Urinary bladder (tissue), 4 donors: ENCODE results near the gene BANP. TPM values are rescaled to one million over a fixed set of nuclear protein-coding genes. Genes with fewer than 3 reads are reported as not detected.

ENCODE experiments used
- DNase-seq: peaks from one replicate; pipeline ENCODE4 v3.0.0-alpha.2; 2015; ENCODE audit errors: extremely low spot score
- H3K27ac ChIP-seq: one replicate; pipeline ENCODE4 v1.5.1; 2013; ENCODE audit warnings: low read depth, mild to moderate bottlenecking, moderate library complexity
- H3K36me3 ChIP-seq: one replicate; pipeline ENCODE4 v1.6.1; 2013; ENCODE audit warnings: mild to moderate bottlenecking, moderate library complexity; ENCODE audit not compliant: insufficient read depth
- H3K4me1 ChIP-seq: one replicate; pipeline ENCODE4 v1.6.1; 2013; ENCODE audit warnings: mild to moderate bottlenecking, moderate library complexity; ENCODE audit not compliant: insufficient read depth
- H3K4me3 ChIP-seq: one replicate; pipeline ENCODE4 v1.5.1; 2013; ENCODE audit warnings: low read depth, low read length
- WGBS: extraction: QIAGEN DNeasy Blood & Tissue Kit; methylation state at CpG from one replicate; pipeline ENCODE4 v1.1.7; 2013; 5-methylcytosine and 5-hydroxymethylcytosine counted together
- polyA plus RNA-seq: library from polyadenylated mRNA; stranded (reverse); fragments of 200-250 nt; gene quantifications from one replicate; pipeline ENCODE4 v1.2.3, GENCODE V29; 2013
- total RNA-seq: library from RNA; depleted of rRNA; stranded (reverse); fragments of >200 nt; gene quantifications from one replicate; pipeline ENCODE4 v1.2.3, GENCODE V29; 2014
- donor health status: healthy with polysubstance abuse.
- donor health status: healthy.

BANP gene
- total and polyA plus RNA-seq, 2 donors = 13.8 to 36.6 TPM

GRCh38 chr16:88055356-88055755 lies 104.1 kb downstream of the BANP start:
- DNase-seq = no peak
- Histone ChIP-seq H3K4me1 (no peaks in the 10 kb centered on the region), H3K27ac (no peak overlapping the region), H3K4me3 (no peak overlapping the region), H3K36me3 (no peaks in the 10 kb centered on the region)
- WGBS = 88% methylated on average over 7 of the region's 7 CpGs

GRCh38 chr16:88056212-88056611 lies 105.0 kb downstream of the BANP start:
- H3K36me3 ChIP-seq = no peaks in the 10 kb centered on the region
- no peak overlapping the region for H3K27ac ChIP-seq
- H3K4me3 ChIP-seq = no peak overlapping the region
- H3K4me1 ChIP-seq = no peaks in the 10 kb centered on the region
- 85% methylated on average over 4 of the region's 4 CpGs for WGBS
- no peak for DNase-seq

GRCh38 chr16:88057656-88058055 lies 106.4 kb downstream of the BANP start:
- H3K36me3 ChIP-seq = no peaks in the 10 kb centered on the region
- H3K4me1 ChIP-seq = no peaks in the 10 kb centered on the region
- no peak for DNase-seq
- WGBS = 96% methylated on average over 26 of the region's 26 CpGs
- no peak overlapping the region for H3K27ac ChIP-seq
- no peak overlapping the region for H3K4me3 ChIP-seq

GRCh38 chr16:88058136-88058535 lies 106.9 kb downstream of the BANP start:
- WGBS = 89% methylated on average over 14 of the region's 14 CpGs
- H3K4me3 ChIP-seq = no peak overlapping the region
- no peaks in the 10 kb centered on the region for H3K4me1 ChIP-seq
- no peak for DNase-seq
- H3K36me3 ChIP-seq = no peaks in the 10 kb centered on the region
- no peak overlapping the region for H3K27ac ChIP-seq

GRCh38 chr16:88058817-88059216 lies 107.6 kb downstream of the BANP start:
- H3K4me1 ChIP-seq = no peaks in the 10 kb centered on the region
- WGBS = 83% methylated on average over 12 of the region's 12 CpGs
- no peak overlapping the region for H3K4me3 ChIP-seq
- DNase-seq = no peak
- H3K36me3 ChIP-seq = no peaks in the 10 kb centered on the region
- no peak overlapping the region for H3K27ac ChIP-seq

GRCh38 chr16:88059701-88060386 lies 108.6 kb downstream of the BANP start:
- H3K36me3 ChIP-seq = no peaks in the 10 kb centered on the region
- WGBS = 96% methylated on average over 27 of the region's 27 CpGs
- H3K27ac ChIP-seq = no peak overlapping the region
- H3K4me1 ChIP-seq = no peaks in the 10 kb centered on the region
- no peak for DNase-seq
- H3K4me3 ChIP-seq = no peak overlapping the region

- Histone ChIP-seq H3K36me3 (no peaks in the 10 kb centered on the region), H3K4me1 (no peaks in the 10 kb centered on the region), H3K4me3 (no peak overlapping the region), H3K27ac (no peak overlapping the region)
- WGBS = 92% methylated on average over 30 of the region's 30 CpGs
- no peak for DNase-seq
These were observed 109.4 kb downstream of the BANP start for GRCh38 chr16:88060524-88061219.

GRCh38 chr16:88061346-88062110 lies 110.3 kb downstream of the BANP start:
- no peaks in the 10 kb centered on the region for H3K4me1 ChIP-seq
- no peak overlapping the region for H3K27ac ChIP-seq
- H3K36me3 ChIP-seq = no peaks in the 10 kb centered on the region

GRCh38 chr16:88062341-88063210 lies 111.3 kb downstream of the BANP start:
- no peak for DNase-seq
- Histone ChIP-seq H3K4me3 (no peak overlapping the region), H3K27ac (no peak overlapping the region), H3K36me3 (no peaks in the 10 kb centered on the region), H3K4me1 (no peaks in the 10 kb centered on the region)
- WGBS = 48% methylated on average over 30 of the region's 30 CpGs

More at GRCh38 chr16:88061346-88062110, 110.3 kb downstream of the BANP start:
- no peak for DNase-seq
- WGBS = 92% methylated on average over 14 of the region's 14 CpGs
- H3K4me3 ChIP-seq = no peak overlapping the region

- Histone ChIP-seq H3K36me3 (no peaks in the 10 kb centered on the region), H3K4me1 (no peaks in the 10 kb centered on the region), H3K4me3 (no peak overlapping the region), H3K27ac (no peak overlapping the region)
- 47% methylated on average over 16 of the region's 16 CpGs for WGBS
- DNase-seq = no peak
These were observed 112.1 kb downstream of the BANP start for GRCh38 chr16:88063211-88063773.

- DNase-seq = no peak
- 96% methylated on average over 31 of the region's 31 CpGs for WGBS
- Histone ChIP-seq H3K4me1 (no peaks in the 10 kb centered on the region), H3K27ac (no peak overlapping the region), H3K36me3 (no peaks in the 10 kb centered on the region), H3K4me3 (no peak overlapping the region)
These were observed 113.0 kb downstream of the BANP start for GRCh38 chr16:88064011-88064888.
